Fibroblast of the aortic adventitia (primary cell): ENCODE results near the gene COCH. TPM values are rescaled to one million over a fixed set of nuclear protein-coding genes. Genes with fewer than 3 reads are reported as not detected.
"Not testable (repeated sequence)": the region's sequence is repeated elsewhere in the genome, so short reads cannot be mapped to it uniquely, and the experiment has no call there.

Source experiments
- DNase-seq: peaks from one replicate; pipeline ENCODE4 v3.0.0-alpha.2; 2010; ENCODE audit warnings: low read depth
- H3K4me3 ChIP-seq: 2 replicates; pipeline ENCODE4 v1.5.1; 2011; ENCODE audit warnings: low read depth, mild to moderate bottlenecking, control low read depth, low read length, moderate library complexity
- total RNA-seq: library from RNA; depleted of rRNA; stranded (reverse); fragments of >200 nt; gene quantifications from 2 replicates; pipeline ENCODE4 v1.2.3, GENCODE V29; 2012; ENCODE audit warnings: low replicate concordance
- TF ChIP-seq, protein P1 (sequence below): IDR thresholded peaks from 2 replicates; pipeline ENCODE4 v1.5.1; 2011; ENCODE audit warnings: mild to moderate bottlenecking, low read length, control low read depth, inconsistent platforms; ENCODE audit not compliant: insufficient read depth

COCH gene
- total RNA-seq, 1 donor, result 0.36 TPM

DNA sequence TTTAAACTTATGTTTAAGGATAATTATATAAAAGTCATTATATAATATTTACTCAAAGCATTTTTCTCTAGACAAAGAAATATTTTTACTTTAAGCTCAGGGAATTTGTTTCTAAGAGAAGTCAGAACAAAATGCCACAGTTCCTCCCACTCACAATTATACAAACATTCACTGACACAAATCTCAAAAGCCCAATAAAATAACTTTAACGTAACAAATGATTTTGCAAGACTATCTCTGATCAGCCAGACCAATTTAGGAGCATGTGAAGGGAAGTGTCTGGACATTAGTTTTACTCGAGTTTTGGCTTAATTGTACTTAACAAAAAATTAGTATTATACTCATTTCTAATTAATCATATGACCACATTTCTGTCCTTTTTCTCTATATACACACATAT, 41.2 kb downstream of the COCH start:
- TF ChIP-seq, protein P1, sequence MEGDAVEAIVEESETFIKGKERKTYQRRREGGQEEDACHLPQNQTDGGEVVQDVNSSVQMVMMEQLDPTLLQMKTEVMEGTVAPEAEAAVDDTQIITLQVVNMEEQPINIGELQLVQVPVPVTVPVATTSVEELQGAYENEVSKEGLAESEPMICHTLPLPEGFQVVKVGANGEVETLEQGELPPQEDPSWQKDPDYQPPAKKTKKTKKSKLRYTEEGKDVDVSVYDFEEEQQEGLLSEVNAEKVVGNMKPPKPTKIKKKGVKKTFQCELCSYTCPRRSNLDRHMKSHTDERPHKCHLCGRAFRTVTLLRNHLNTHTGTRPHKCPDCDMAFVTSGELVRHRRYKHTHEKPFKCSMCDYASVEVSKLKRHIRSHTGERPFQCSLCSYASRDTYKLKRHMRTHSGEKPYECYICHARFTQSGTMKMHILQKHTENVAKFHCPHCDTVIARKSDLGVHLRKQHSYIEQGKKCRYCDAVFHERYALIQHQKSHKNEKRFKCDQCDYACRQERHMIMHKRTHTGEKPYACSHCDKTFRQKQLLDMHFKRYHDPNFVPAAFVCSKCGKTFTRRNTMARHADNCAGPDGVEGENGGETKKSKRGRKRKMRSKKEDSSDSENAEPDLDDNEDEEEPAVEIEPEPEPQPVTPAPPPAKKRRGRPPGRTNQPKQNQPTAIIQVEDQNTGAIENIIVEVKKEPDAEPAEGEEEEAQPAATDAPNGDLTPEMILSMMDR, result no peak
- no peak overlapping the region for H3K4me3 ChIP-seq
- no peak for DNase-seq

DNA sequence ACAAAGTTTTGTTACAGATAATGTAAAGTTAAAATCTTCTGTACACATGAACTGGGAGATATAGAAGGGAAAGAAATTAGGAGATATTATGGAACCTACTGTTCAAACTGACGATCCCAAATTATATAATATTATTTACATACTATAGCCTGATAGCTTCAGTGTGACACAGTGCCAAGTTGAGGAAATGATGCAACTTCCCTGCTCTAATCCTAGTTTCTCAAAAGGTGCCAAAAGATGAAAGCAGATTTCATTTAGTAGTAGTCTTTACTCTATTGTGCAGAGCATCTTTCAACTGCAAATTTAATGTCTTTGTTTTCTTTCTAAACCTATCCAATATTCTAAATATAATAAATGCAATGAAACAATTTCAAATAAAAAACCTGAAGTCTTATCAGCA, 46.9 kb downstream of the COCH start:
- no peak overlapping the region for H3K4me3 ChIP-seq
- TF ChIP-seq, protein P1, result no peak
- peak; percentile 55 for DNase-seq

DNA sequence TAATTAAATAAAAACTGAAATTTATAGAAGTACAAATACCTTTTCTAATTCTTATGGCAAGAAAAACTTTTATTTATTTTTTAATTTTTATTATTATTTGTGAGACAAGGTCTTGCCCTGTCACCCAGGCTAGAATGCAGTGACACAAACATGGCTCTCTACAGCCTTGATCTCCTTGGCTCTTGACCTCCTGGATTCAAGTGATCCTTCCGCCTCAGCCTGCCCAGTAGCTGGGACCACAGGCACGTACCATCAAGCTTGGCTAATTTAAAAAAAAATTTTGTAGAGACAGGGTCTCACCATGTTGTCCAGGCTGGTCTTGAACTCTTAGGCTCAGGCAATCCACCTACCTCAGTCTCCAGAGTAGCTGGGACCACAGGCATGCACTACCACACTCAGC, 47.4 kb downstream of the COCH start:
- no peak for DNase-seq
- TF ChIP-seq, protein P1, result no peak
- no peak overlapping the region for H3K4me3 ChIP-seq

DNA sequence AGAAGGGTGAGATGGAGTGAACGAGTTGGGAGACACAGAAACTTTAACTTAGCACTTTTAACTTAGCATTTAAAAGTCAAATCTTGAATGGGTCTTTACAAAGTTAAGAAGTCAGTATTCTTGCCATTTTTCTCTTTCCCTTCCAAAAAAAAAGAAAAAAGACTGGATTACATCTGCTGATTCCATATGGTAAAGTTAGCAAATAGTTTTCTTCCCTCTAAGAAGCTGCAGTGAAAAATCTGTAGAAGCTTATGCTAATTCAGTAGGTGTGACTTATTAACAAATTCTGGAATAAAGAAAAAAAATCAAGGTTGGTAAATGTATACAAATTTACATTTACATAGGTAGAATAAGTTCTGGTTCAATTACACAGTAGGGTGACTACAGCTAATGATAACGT, 50.9 kb downstream of the COCH start:
- TF ChIP-seq, protein P1, result no peak

DNA sequence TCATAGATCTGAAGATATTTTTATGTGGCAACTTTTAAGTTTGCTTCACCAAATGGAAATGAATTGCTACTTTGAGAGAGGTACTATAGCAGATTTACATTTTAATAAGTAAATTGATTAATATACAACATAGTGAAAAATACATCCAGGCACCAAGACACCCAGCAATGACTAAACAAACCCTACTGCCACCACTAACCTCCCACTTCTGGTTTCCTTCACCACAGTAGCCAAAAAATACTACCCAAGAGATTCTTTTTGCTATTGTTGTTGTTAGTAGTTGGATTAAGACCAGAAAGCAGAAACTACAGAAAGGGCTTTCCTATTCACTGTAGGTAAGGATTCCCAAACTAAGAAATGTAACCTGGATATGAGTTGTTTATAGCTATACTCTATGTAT, 54.1 kb downstream of the COCH start:
- peak; percentile 18 for DNase-seq
- TF ChIP-seq, protein P1, result no peak
- H3K4me3 ChIP-seq, result no peak overlapping the region

More for the DNA sequence above, 50.9 kb downstream of the COCH start:
- DNase-seq, result no peak
- no peak overlapping the region for H3K4me3 ChIP-seq

DNA sequence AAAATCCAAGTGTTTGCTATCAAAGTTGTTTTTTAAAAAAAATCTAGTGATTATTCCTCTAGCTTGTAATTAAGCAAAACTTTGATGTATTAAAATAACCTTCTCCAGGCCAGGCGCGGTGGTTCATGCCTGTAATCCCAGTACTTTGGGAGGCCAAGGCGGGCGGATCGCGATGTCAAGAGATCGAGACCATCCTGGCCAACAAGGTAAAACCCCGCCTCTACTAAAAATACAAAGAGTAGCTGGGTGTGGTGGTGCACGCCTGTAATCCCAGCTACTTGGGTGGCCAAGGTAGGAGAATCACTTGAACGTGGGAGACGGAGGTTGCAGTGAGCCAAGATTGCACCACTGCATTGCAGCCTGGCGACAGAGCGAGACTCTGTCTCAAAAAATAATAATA, 59.6 kb downstream of the COCH start:
- not testable (repeated sequence) for H3K4me3 ChIP-seq, DNase-seq

DNA sequence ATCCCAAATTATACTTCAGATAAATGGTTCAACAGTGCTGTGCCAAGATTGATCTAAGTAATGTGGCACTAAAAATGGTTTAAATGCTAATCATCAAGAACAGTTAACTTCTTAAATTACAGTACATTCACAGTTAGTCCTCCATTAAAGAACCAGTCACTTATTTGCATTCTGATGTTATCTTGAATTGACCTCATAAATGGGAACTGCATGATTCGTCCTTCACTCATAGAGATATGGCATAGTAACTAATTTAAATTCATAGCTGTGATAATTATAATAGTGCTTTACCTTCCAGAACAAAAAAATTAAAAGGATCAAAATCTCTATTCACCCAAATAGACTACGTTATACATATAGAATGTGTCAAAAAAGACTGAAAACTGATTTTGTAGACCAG, 61.1 kb downstream of the COCH start:
- H3K4me3 ChIP-seq, result no peak overlapping the region
- DNase-seq, result no peak
- TF ChIP-seq, protein P1, result no peak
